ENCODE data around the gene COMMD4. TPM values are rescaled to one million over a fixed set of nuclear protein-coding genes. Genes with fewer than 3 reads are reported as not detected.
"Not testable (repeated sequence)": the region's sequence is repeated elsewhere in the genome, so short reads cannot be mapped to it uniquely, and the experiment has no call there.

Gene COMMD4
- total RNA-seq, 1 experiment from 2014 or later, result 116 TPM

GRCh38 chr15:75327491-75327890, 8.4 kb upstream of the COMMD4 start:
- H2AFZ ChIP-seq (ENCODE audit: low read length), result no peak overlapping the region
- intact Hi-C loops (cut with micrococcal nuclease), result no loop called here
- ChIA-PET POLR2A (ENCODE audit: unreplicated experiment) (no interaction called here), CTCF (no interaction called here)
- no peaks in the 10 kb centered on the region for H3K27me3 ChIP-seq (ENCODE audit: low read length)
- DNase-seq, result no peak
- no peak overlapping the region for H3K4me2 ChIP-seq (ENCODE audit: low read length)
- H3K4me1 ChIP-seq (ENCODE audit: insufficient read depth, low read length), result no peaks in the 10 kb centered on the region
- H3K9me2 ChIP-seq (replicated peaks; ENCODE audit: low read length), result no peaks in the 10 kb centered on the region
- H3K36me3 ChIP-seq (ENCODE audit: low read depth, low read length), result no peaks in the 10 kb centered on the region
- no peak overlapping the region for H3K27ac ChIP-seq (ENCODE audit: low read length)
- H3K9me3 ChIP-seq (ENCODE audit: low read length), result no peaks in the 10 kb centered on the region
- H3F3A ChIP-seq (ENCODE audit: low read length, unreplicated experiment), result no peaks in the 10 kb centered on the region
- TF ChIP-seq EZH2phosphoT487 (IDR thresholded peaks at IDR 0.05; ENCODE audit: borderline replicate concordance, low read length), result no peak
- no peak for TF ChIP-seq EZH2 (IDR thresholded peaks at IDR 0.05; ENCODE audit: low read length, unreplicated experiment)
- TF ChIP-seq CTCF (conservative IDR thresholded peaks at IDR 0.05; ENCODE audit: low read depth, low read length), result no peak
- H3K4me3 ChIP-seq (ENCODE audit: low read length), result no peak overlapping the region
- BruUV-seq (replicated peaks), result no TSS peak
- H3K9ac ChIP-seq (ENCODE audit: low read length), result no peak overlapping the region
- H3K79me2 ChIP-seq (ENCODE audit: low read length), result no peaks in the 10 kb centered on the region
- H4K20me1 ChIP-seq (ENCODE audit: low read length), result no peaks in the 10 kb centered on the region
- ATAC-seq, result no peak

- no peak overlapping the region for H2AFZ ChIP-seq (ENCODE audit: low read length)
- DNase-seq, result no peak
- H3K27me3 ChIP-seq (ENCODE audit: low read length), result no peaks in the 10 kb centered on the region
- H3K27ac ChIP-seq (ENCODE audit: low read length), result no peak overlapping the region
- ChIA-PET POLR2A (ENCODE audit: unreplicated experiment) (no interaction called here), CTCF (no interaction called here)
- H3K9me2 ChIP-seq (replicated peaks; ENCODE audit: low read length), result no peaks in the 10 kb centered on the region
- TF ChIP-seq EZH2 (IDR thresholded peaks at IDR 0.05; ENCODE audit: low read length, unreplicated experiment) (no peak), EZH2phosphoT487 (IDR thresholded peaks at IDR 0.05; ENCODE audit: borderline replicate concordance, low read length) (no peak), CTCF (conservative IDR thresholded peaks at IDR 0.05; ENCODE audit: low read depth, low read length) (no peak)
- no TSS peak for BruUV-seq (replicated peaks)
- H3K4me1 ChIP-seq (ENCODE audit: insufficient read depth, low read length), result no peaks in the 10 kb centered on the region
- no peak overlapping the region for H3K9ac ChIP-seq (ENCODE audit: low read length)
- intact Hi-C loops (cut with micrococcal nuclease), result no loop called here
- no peaks in the 10 kb centered on the region for H3K36me3 ChIP-seq (ENCODE audit: low read depth, low read length)
- H3F3A ChIP-seq (ENCODE audit: low read length, unreplicated experiment), result no peaks in the 10 kb centered on the region
- ATAC-seq, result no peak
- no peak overlapping the region for H3K4me2 ChIP-seq (ENCODE audit: low read length)
- no peaks in the 10 kb centered on the region for H3K9me3 ChIP-seq (ENCODE audit: low read length)
- no peaks in the 10 kb centered on the region for H3K79me2 ChIP-seq (ENCODE audit: low read length)
- H3K4me3 ChIP-seq (ENCODE audit: low read length), result no peak overlapping the region
- no peaks in the 10 kb centered on the region for H4K20me1 ChIP-seq (ENCODE audit: low read length)
These were observed 7.2 kb upstream of the COMMD4 start for GRCh38 chr15:75328493-75329314.

- ATAC-seq (no peak), DNase-seq (no peak)
- no peaks in the 10 kb centered on the region for H3K36me3 ChIP-seq (ENCODE audit: low read depth, low read length)
- no TSS peak for BruUV-seq (replicated peaks)
- POLR2A ChIA-PET (ENCODE audit: unreplicated experiment), result interaction anchor here (0.5 kb wide), 1 partner anchor 248 kb away, joined by 4 read pairs; no protein-coding TSS in a partner anchor
- H3K79me2 ChIP-seq (ENCODE audit: low read length), result no peaks in the 10 kb centered on the region
- H3K27ac ChIP-seq (ENCODE audit: low read length), result no peak overlapping the region
- CTCF ChIA-PET, result no interaction called here
- TF ChIP-seq EZH2 (IDR thresholded peaks at IDR 0.05; ENCODE audit: low read length, unreplicated experiment), result no peak
- TF ChIP-seq CTCF (conservative IDR thresholded peaks at IDR 0.05; ENCODE audit: low read depth, low read length), result no peak
- TF ChIP-seq EZH2phosphoT487 (IDR thresholded peaks at IDR 0.05; ENCODE audit: borderline replicate concordance, low read length), result no peak
- no peaks in the 10 kb centered on the region for H3K9me3 ChIP-seq (ENCODE audit: low read length)
- H4K20me1 ChIP-seq (ENCODE audit: low read length), result no peaks in the 10 kb centered on the region
- H3K4me3 ChIP-seq (ENCODE audit: low read length), result no peak overlapping the region
- H3K9me2 ChIP-seq (replicated peaks; ENCODE audit: low read length), result no peaks in the 10 kb centered on the region
- no peak overlapping the region for H3K4me2 ChIP-seq (ENCODE audit: low read length)
- H3K9ac ChIP-seq (ENCODE audit: low read length), result no peak overlapping the region
- no peaks in the 10 kb centered on the region for H3K4me1 ChIP-seq (ENCODE audit: insufficient read depth, low read length)
- intact Hi-C loops (cut with micrococcal nuclease), result no loop called here
- H2AFZ ChIP-seq (ENCODE audit: low read length), result no peak overlapping the region
- no peaks in the 10 kb centered on the region for H3F3A ChIP-seq (ENCODE audit: low read length, unreplicated experiment)
- H3K27me3 ChIP-seq (ENCODE audit: low read length), result no peaks in the 10 kb centered on the region
These were observed 6.3 kb upstream of the COMMD4 start for GRCh38 chr15:75329571-75329970.

- H3K9me3 ChIP-seq (ENCODE audit: low read length); intact Hi-C loops (cut with micrococcal nuclease); H3K4me2 ChIP-seq (ENCODE audit: low read length); H3K27me3 ChIP-seq (ENCODE audit: low read length); H3K9ac ChIP-seq (ENCODE audit: low read length); H3K27ac ChIP-seq (ENCODE audit: low read length); H4K20me1 ChIP-seq (ENCODE audit: low read length); CTCF ChIA-PET; DNase-seq; POLR2A ChIA-PET (ENCODE audit: unreplicated experiment); H3K36me3 ChIP-seq (ENCODE audit: low read depth, low read length); H3K79me2 ChIP-seq (ENCODE audit: low read length); BruUV-seq (replicated peaks); ATAC-seq; H3K9me2 ChIP-seq (replicated peaks; ENCODE audit: low read length); H2AFZ ChIP-seq (ENCODE audit: low read length); H3F3A ChIP-seq (ENCODE audit: low read length, unreplicated experiment); H3K4me3 ChIP-seq (ENCODE audit: low read length): not testable (repeated sequence)
- H3K4me1 ChIP-seq (ENCODE audit: insufficient read depth, low read length), result peaks cover 16% of the 10 kb centered on the region
These were observed 3.8 kb upstream of the COMMD4 start for GRCh38 chr15:75332093-75332492.

Measured in PC-3 (cell line).